SK-N-SH treated with all-trans-retinoic acid at 6 μM for 48 hours (cell line): Measurements from ENCODE around the gene BLVRB.

Experiments
- ATAC-seq: fragments of 200-7000 bp; cut with Tn5 transposase; 3 replicates; pipeline ENCODE4 v1.9.1; 2020; ENCODE audit warnings: mild to moderate bottlenecking, moderate library complexity
- BACH2 ChIP-seq: fragments of 250-450 bp; sonication (Bioruptor Pico); IDR thresholded peaks from 2 replicates; pipeline ENCODE4 v1.9.0; 2021; ENCODE audit warnings: mild to moderate bottlenecking, borderline replicate concordance
- CREB5 ChIP-seq: fragments of 250-450 bp; sonication (Bioruptor Pico); IDR thresholded peaks from 2 replicates; pipeline ENCODE4 v1.5.1; 2020; ENCODE audit warnings: low read depth, mild to moderate bottlenecking, moderate library complexity
- CSDC2 ChIP-seq: fragments of 250-450 bp; sonication (Bioruptor Pico); IDR thresholded peaks from 2 replicates; pipeline ENCODE4 v1.5.0; 2020; ENCODE audit warnings: mild to moderate bottlenecking, moderate library complexity
- ESRRG ChIP-seq: fragments of 250-450 bp; sonication (Bioruptor Pico); IDR thresholded peaks from 2 replicates; pipeline ENCODE4 v1.6.1; 2021; ENCODE audit warnings: mild to moderate bottlenecking
- GLIS3 ChIP-seq: fragments of 250-450 bp; sonication (Bioruptor Pico); IDR thresholded peaks from 2 replicates; pipeline ENCODE4 v1.5.0; 2020; ENCODE audit warnings: mild to moderate bottlenecking, moderate library complexity
- ISL1 ChIP-seq: fragments of 250-450 bp; sonication (Bioruptor Pico); IDR thresholded peaks from 2 replicates; pipeline ENCODE4 v2.1.2; 2022; ENCODE audit warnings: mild to moderate bottlenecking, moderate library complexity
- OSR1 ChIP-seq: fragments of 250-450 bp; sonication (Bioruptor Pico); IDR thresholded peaks from 2 replicates; pipeline ENCODE4 v1.8.0; 2022; ENCODE audit warnings: moderate library complexity, mild to moderate bottlenecking, inconsistent platforms
- PPARA ChIP-seq: fragments of 250-450 bp; sonication (Bioruptor Pico); IDR thresholded peaks from 2 replicates; pipeline ENCODE4 v1.5.0; 2020; ENCODE audit warnings: mild to moderate bottlenecking, borderline replicate concordance
- RARB ChIP-seq: fragments of 250-450 bp; sonication (Bioruptor Pico); IDR thresholded peaks from 2 replicates; pipeline ENCODE4 v1.8.0; 2021; ENCODE audit warnings: mild to moderate bottlenecking, moderate library complexity
- TCF4 ChIP-seq: fragments of 250-450 bp; sonication (Bioruptor Pico); IDR thresholded peaks from 2 replicates; pipeline ENCODE4 v1.8.0; 2021; ENCODE audit warnings: mild to moderate bottlenecking, moderate library complexity, borderline replicate concordance
- TOX ChIP-seq: fragments of 250-450 bp; sonication (Bioruptor Pico); IDR thresholded peaks from 2 replicates; pipeline ENCODE4 v1.8.0; 2021; ENCODE audit warnings: mild to moderate bottlenecking, moderate library complexity, borderline replicate concordance
- ZC3H10 ChIP-seq: fragments of 250-450 bp; sonication (Bioruptor Pico); IDR thresholded peaks from 2 replicates; pipeline ENCODE4 v1.5.1; 2021; ENCODE audit warnings: mild to moderate bottlenecking, moderate library complexity
- ZFP3 ChIP-seq: fragments of 250-450 bp; sonication (Bioruptor Pico); IDR thresholded peaks from 2 replicates; pipeline ENCODE4 v1.5.0; 2020; ENCODE audit warnings: mild to moderate bottlenecking, moderate library complexity
- ZFP30 ChIP-seq: fragments of 450-650 bp; formaldehyde crosslinking; IDR thresholded peaks from 2 replicates; pipeline ENCODE4 v1.5.0; 2022; ENCODE audit warnings: mild to moderate bottlenecking, moderate library complexity
- ZNF565 ChIP-seq: fragments of 450-650 bp; formaldehyde crosslinking; conservative IDR thresholded peaks from 2 replicates; pipeline ENCODE4 v1.5.0; 2020; ENCODE audit warnings: low read depth, mild to moderate bottlenecking, moderate library complexity
- ZNF70 ChIP-seq: fragments of 450-650 bp; formaldehyde crosslinking; IDR thresholded peaks from 2 replicates; pipeline ENCODE4 v1.5.0; 2020; ENCODE audit warnings: mild to moderate bottlenecking, moderate library complexity
- ZNF8 ChIP-seq: fragments of 450-650 bp; formaldehyde crosslinking; IDR thresholded peaks from 2 replicates; pipeline ENCODE4 v1.5.0; 2020; ENCODE audit warnings: mild to moderate bottlenecking, moderate library complexity
- TF ChIP-seq, protein P1 (sequence below): fragments of 250-450 bp; sonication (Bioruptor Pico); IDR thresholded peaks from 2 replicates; pipeline ENCODE4 v1.5.1; 2021; ENCODE audit warnings: mild to moderate bottlenecking, moderate library complexity
- TF ChIP-seq, protein P2 (sequence below): fragments of 250-450 bp; sonication (Bioruptor Pico); IDR thresholded peaks from 2 replicates; pipeline ENCODE4 v1.8.0; 2021; ENCODE audit warnings: low read depth, mild to moderate bottlenecking, moderate library complexity, borderline replicate concordance
- TF ChIP-seq, protein P3 (sequence below): fragments of 250-450 bp; sonication (Bioruptor Pico); IDR thresholded peaks from 2 replicates; pipeline ENCODE4 v1.5.0; 2020; ENCODE audit warnings: mild to moderate bottlenecking, moderate library complexity

BLVRB gene

DNA sequence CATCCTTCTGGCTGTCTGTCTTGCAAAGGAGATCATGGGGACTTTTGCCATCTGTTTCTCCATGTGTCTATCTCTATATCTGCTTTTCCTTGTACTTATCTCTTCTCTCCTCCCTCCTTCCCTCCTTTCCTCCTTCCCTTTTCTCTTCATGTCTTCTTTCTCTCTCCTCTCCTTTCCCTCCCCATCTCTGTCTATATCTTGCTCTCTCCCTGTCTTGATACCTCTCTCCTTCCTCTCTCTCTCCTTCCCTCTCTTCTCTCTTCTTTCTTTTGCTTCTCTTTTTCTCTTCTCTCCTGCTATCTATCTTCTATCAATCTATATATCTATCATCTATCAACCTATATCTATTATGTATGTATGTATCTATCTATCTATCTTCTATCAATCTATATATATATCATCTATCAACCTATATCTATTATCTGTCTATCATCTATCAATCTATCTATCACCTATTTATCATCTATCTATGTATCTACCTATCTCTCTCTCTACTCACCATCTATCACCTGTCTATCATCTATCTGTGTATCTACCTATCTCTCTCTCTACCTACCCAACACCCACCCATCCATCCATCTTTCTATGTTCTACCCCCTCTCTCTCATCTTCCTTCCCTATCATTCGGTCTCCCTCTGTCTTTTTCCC, 28.8 kb upstream of the BLVRB start:
- no peak for ATAC-seq
- TF ChIP-seq CSDC2 (CRISPR knock-in tag) = no peak
- TF ChIP-seq ZNF8 (CRISPR knock-in tag) = no peak
- TF ChIP-seq ZFP3 = no peak
- no peak for TF ChIP-seq ZNF565 (CRISPR knock-in tag)
- no peak for TF ChIP-seq ESRRG (CRISPR knock-in tag)
- TF ChIP-seq, protein P1, sequence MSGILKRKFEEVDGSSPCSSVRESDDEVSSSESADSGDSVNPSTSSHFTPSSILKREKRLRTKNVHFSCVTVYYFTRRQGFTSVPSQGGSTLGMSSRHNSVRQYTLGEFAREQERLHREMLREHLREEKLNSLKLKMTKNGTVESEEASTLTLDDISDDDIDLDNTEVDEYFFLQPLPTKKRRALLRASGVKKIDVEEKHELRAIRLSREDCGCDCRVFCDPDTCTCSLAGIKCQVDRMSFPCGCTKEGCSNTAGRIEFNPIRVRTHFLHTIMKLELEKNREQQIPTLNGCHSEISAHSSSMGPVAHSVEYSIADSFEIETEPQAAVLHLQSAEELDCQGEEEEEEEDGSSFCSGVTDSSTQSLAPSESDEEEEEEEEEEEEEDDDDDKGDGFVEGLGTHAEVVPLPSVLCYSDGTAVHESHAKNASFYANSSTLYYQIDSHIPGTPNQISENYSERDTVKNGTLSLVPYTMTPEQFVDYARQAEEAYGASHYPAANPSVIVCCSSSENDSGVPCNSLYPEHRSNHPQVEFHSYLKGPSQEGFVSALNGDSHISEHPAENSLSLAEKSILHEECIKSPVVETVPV (CRISPR knock-in tag) = no peak
- TF ChIP-seq RARB = no peak
- TF ChIP-seq ISL1 = no peak
- TF ChIP-seq, protein P2, sequence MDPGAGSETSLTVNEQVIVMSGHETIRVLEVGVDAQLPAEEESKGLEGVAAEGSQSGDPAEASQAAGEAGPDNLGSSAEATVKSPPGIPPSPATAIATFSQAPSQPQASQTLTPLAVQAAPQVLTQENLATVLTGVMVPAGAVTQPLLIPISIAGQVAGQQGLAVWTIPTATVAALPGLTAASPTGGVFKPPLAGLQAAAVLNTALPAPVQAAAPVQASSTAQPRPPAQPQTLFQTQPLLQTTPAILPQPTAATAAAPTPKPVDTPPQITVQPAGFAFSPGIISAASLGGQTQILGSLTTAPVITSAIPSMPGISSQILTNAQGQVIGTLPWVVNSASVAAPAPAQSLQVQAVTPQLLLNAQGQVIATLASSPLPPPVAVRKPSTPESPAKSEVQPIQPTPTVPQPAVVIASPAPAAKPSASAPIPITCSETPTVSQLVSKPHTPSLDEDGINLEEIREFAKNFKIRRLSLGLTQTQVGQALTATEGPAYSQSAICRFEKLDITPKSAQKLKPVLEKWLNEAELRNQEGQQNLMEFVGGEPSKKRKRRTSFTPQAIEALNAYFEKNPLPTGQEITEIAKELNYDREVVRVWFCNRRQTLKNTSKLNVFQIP (CRISPR knock-in tag) = no peak
- TF ChIP-seq GLIS3 = no peak

GRCh38 chr19:40493778-40494177, 28.2 kb upstream of the BLVRB start:
- no peak for ATAC-seq
- TF ChIP-seq ZFP30 (CRISPR knock-in tag) = no peak
- TF ChIP-seq TOX (CRISPR knock-in tag) = no peak
- no peak for TF ChIP-seq ESRRG (CRISPR knock-in tag)
- TF ChIP-seq ZNF70 (CRISPR knock-in tag) = no peak
- no peak for TF ChIP-seq ZC3H10 (CRISPR knock-in tag)
- TF ChIP-seq ZNF565 (CRISPR knock-in tag) = no peak
- TF ChIP-seq TCF4 (CRISPR knock-in tag) = no peak

DNA sequence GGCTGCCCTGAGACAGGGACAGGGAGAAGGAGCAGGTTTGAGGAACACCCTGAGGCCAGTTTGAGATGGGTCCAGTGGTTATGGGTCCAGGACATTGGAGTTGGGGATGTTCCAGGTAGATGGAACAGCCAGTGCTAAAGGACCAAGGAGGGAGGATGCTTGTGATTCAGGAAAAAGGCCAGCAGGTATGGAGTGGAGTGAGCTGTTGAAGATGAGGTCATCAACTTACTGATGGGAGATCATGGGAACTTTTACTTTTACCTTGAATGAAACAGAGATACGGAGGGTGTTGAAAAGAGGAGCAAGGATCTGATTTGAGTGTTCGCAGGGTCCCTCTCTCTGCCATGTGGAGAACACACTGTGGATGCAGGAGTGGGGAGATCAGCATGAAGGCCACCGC, 26.7 kb upstream of the BLVRB start:
- TF ChIP-seq ESRRG (CRISPR knock-in tag) = no peak
- no peak for ATAC-seq

- no peak for TF ChIP-seq TCF4 (CRISPR knock-in tag)
- no peak for TF ChIP-seq CSDC2 (CRISPR knock-in tag)
- no peak for TF ChIP-seq ZNF70 (CRISPR knock-in tag)
- TF ChIP-seq PPARA = no peak
- no peak for TF ChIP-seq TOX (CRISPR knock-in tag)
- no peak for TF ChIP-seq ISL1
- no peak for TF ChIP-seq CREB5
- TF ChIP-seq, protein P1 (CRISPR knock-in tag) = no peak
- no peak for TF ChIP-seq ESRRG (CRISPR knock-in tag)
- TF ChIP-seq, protein P2 (CRISPR knock-in tag) = no peak
- TF ChIP-seq, protein P3, sequence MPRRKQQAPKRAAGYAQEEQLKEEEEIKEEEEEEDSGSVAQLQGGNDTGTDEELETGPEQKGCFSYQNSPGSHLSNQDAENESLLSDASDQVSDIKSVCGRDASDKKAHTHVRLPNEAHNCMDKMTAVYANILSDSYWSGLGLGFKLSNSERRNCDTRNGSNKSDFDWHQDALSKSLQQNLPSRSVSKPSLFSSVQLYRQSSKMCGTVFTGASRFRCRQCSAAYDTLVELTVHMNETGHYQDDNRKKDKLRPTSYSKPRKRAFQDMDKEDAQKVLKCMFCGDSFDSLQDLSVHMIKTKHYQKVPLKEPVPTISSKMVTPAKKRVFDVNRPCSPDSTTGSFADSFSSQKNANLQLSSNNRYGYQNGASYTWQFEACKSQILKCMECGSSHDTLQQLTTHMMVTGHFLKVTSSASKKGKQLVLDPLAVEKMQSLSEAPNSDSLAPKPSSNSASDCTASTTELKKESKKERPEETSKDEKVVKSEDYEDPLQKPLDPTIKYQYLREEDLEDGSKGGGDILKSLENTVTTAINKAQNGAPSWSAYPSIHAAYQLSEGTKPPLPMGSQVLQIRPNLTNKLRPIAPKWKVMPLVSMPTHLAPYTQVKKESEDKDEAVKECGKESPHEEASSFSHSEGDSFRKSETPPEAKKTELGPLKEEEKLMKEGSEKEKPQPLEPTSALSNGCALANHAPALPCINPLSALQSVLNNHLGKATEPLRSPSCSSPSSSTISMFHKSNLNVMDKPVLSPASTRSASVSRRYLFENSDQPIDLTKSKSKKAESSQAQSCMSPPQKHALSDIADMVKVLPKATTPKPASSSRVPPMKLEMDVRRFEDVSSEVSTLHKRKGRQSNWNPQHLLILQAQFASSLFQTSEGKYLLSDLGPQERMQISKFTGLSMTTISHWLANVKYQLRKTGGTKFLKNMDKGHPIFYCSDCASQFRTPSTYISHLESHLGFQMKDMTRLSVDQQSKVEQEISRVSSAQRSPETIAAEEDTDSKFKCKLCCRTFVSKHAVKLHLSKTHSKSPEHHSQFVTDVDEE (CRISPR knock-in tag) = no peak
- no peak for TF ChIP-seq ZC3H10 (CRISPR knock-in tag)
- no peak for TF ChIP-seq ZNF8 (CRISPR knock-in tag)
- no peak for TF ChIP-seq ZNF565 (CRISPR knock-in tag)
- TF ChIP-seq ZFP30 (CRISPR knock-in tag) = no peak
- TF ChIP-seq BACH2 = no peak
- TF ChIP-seq OSR1 = no peak
- no peak for TF ChIP-seq RARB
Observed at GRCh38 chr19:40489882-40490230, 24.3 kb upstream of the BLVRB start.

More at GRCh38 chr19:40489882-40490230, 24.3 kb upstream of the BLVRB start:
- ATAC-seq = no peak
